Liver (tissue), 9 donors: ENCODE data around the gene SLC27A3. TPM values are rescaled to one million over a fixed set of nuclear protein-coding genes. Genes with fewer than 3 reads are reported as not detected.
A peak's percentile ranks its signal among the peaks of the same experiment; 100 is the strongest.

Experiments
- DNase-seq: peaks from one replicate; pipeline ENCODE4 v3.0.0-alpha.2; 2017; ENCODE audit warnings: low spot score
- H3K27ac ChIP-seq, 2 donors: one replicate each; pipeline ENCODE4 v1.7.0; 2013; ENCODE audit warnings: inconsistent platforms in 2 of 2, low read length in 2 of 2, control low read depth in 1 of 2, low read depth in 1 of 2, mild to moderate bottlenecking in 1 of 2
- H3K27me3 ChIP-seq, 4 donors: one replicate each; pipeline versions ENCODE4 v1.6.1 to v1.7.0; 2013; ENCODE audit warnings: low read length in 3 of 4, inconsistent platforms in 1 of 4, mild to moderate bottlenecking in 1 of 4, moderate library complexity in 1 of 4; ENCODE audit not compliant: control insufficient read depth in 4 of 4, insufficient read depth in 4 of 4
- H3K36me3 ChIP-seq, 4 donors: one replicate each; pipeline versions ENCODE4 v1.6.1 to v1.7.0; 2013; ENCODE audit warnings: low read length in 3 of 4, mild to moderate bottlenecking in 3 of 4, low read depth in 1 of 4, moderate library complexity in 1 of 4; ENCODE audit not compliant: control insufficient read depth in 4 of 4, insufficient read depth in 3 of 4
- H3K4me1 ChIP-seq, 4 donors: one replicate each; pipeline versions ENCODE4 v1.6.1 to v1.7.0; 2013; ENCODE audit warnings: low read length in 3 of 4, mild to moderate bottlenecking in 3 of 4, moderate library complexity in 1 of 4; ENCODE audit not compliant: control insufficient read depth in 4 of 4, insufficient read depth in 4 of 4
- H3K4me3 ChIP-seq, 3 donors: one replicate each; pipeline versions ENCODE4 v1.6.1 to v1.7.0; 2013; ENCODE audit warnings: low read length in 3 of 3, control low read depth in 1 of 3, low read depth in 1 of 3, mild to moderate bottlenecking in 1 of 3
- H3K9ac ChIP-seq, 2 donors: one replicate each; pipeline ENCODE4 v1.7.0; 2013; ENCODE audit warnings: low read length in 2 of 2, mild to moderate bottlenecking in 2 of 2, moderate library complexity in 2 of 2, control low read depth in 1 of 2, low read depth in 1 of 2
- H3K9me3 ChIP-seq, 4 donors: one replicate each; pipeline versions ENCODE4 v1.6.1 to v1.7.0; 2013; ENCODE audit warnings: low read length in 3 of 4; ENCODE audit not compliant: control insufficient read depth in 4 of 4
- ATF3 ChIP-seq: IDR thresholded peaks from 2 replicates; pipeline ENCODE4 v1.6.1; 2016; ENCODE audit warnings: antibody characterized with exemption
- CTCF ChIP-seq: fragments of 150-350 bp; IDR thresholded peaks from 2 replicates; pipeline ENCODE4 v1.5.1; 2017; ENCODE audit warnings: improper control_type of control experiment, low read depth, low read length; ENCODE audit not compliant: missing input control
- EGR1 ChIP-seq, 2 donors: IDR thresholded peaks; 2 replicates each; pipeline ENCODE4 v1.6.1; 2016 to 2018; ENCODE audit warnings: antibody characterized with exemption in 2 of 2, low read depth in 2 of 2
- FOXA1 ChIP-seq: IDR thresholded peaks from 2 replicates; pipeline ENCODE4 v1.6.1; 2016; ENCODE audit warnings: antibody characterized with exemption
- FOXA2 ChIP-seq: IDR thresholded peaks from 2 replicates; pipeline ENCODE4 v1.6.1; 2016; ENCODE audit warnings: antibody characterized with exemption
- GABPA ChIP-seq, 2 donors: IDR thresholded peaks in 1 of 2; conservative IDR thresholded peaks in 1 of 2; 2 replicates each; pipeline ENCODE4 v1.6.1; 2016; ENCODE audit warnings: antibody characterized with exemption in 2 of 2, mild to moderate bottlenecking in 1 of 2, moderate library complexity in 1 of 2
- HNF4A ChIP-seq, 2 donors: conservative IDR thresholded peaks; 2 replicates each; pipeline ENCODE4 v1.6.1; 2016; ENCODE audit warnings: antibody characterized with exemption in 2 of 2, mild to moderate bottlenecking in 2 of 2
- HNF4G ChIP-seq: IDR thresholded peaks from 2 replicates; pipeline ENCODE4 v1.6.1; 2016; ENCODE audit warnings: antibody characterized with exemption
- JUND ChIP-seq, 2 donors: IDR thresholded peaks; 2 replicates each; pipeline ENCODE4 v1.6.1; 2016; ENCODE audit warnings: antibody characterized with exemption in 2 of 2
- MAX ChIP-seq: IDR thresholded peaks from 2 replicates; pipeline ENCODE4 v1.6.1; 2016; ENCODE audit warnings: antibody characterized with exemption
- NR2F2 ChIP-seq: IDR thresholded peaks from 2 replicates; pipeline ENCODE4 v1.6.1; 2016; ENCODE audit warnings: antibody characterized with exemption
- RAD21 ChIP-seq, 2 donors: IDR thresholded peaks; 2 replicates each; pipeline ENCODE4 v1.6.1; 2016; ENCODE audit warnings: antibody characterized with exemption in 2 of 2, mild to moderate bottlenecking in 2 of 2
- REST ChIP-seq: IDR thresholded peaks from 2 replicates; pipeline ENCODE4 v1.6.1; 2016; ENCODE audit warnings: antibody characterized with exemption, mild to moderate bottlenecking
- RXRA ChIP-seq, 2 donors: IDR thresholded peaks; 2 replicates each; pipeline ENCODE4 v1.6.1; 2017 to 2018; ENCODE audit warnings: antibody characterized with exemption in 2 of 2, mild to moderate bottlenecking in 1 of 2
- SP1 ChIP-seq: IDR thresholded peaks from 2 replicates; pipeline ENCODE4 v1.6.1; 2018; ENCODE audit warnings: antibody characterized with exemption, mild to moderate bottlenecking
- TAF1 ChIP-seq: conservative IDR thresholded peaks from 2 replicates; pipeline ENCODE4 v1.6.1; 2016; ENCODE audit warnings: antibody characterized with exemption, mild to moderate bottlenecking
- YY1 ChIP-seq: IDR thresholded peaks from 2 replicates; pipeline ENCODE4 v1.6.1; 2016; ENCODE audit warnings: antibody characterized with exemption, mild to moderate bottlenecking
- ZBTB33 ChIP-seq: IDR thresholded peaks from 2 replicates; pipeline ENCODE4 v1.6.1; 2016; ENCODE audit warnings: antibody characterized with exemption
- WGBS: extraction: QIAGEN DNeasy Blood & Tissue Kit; methylation state at CpG from one replicate; pipeline ENCODE4 v1.1.7; 2013; 5-methylcytosine and 5-hydroxymethylcytosine counted together
- polyA plus RNA-seq, 2 donors: library from polyadenylated mRNA; stranded (reverse) in 1 of 2; unstranded in 1 of 2; fragments of 200-250 nt in 1 of 2; fragments of >200 nt in 1 of 2; fragmentation: Nextera tagmentation in 1 of 2; extraction: Ambion mirVana in 1 of 2; gene quantifications; one replicate each; pipeline versions ENCODE4 v1.2.1 to v1.2.3, GENCODE V29; 2013 to 2015
- total RNA-seq, 2 donors: library from RNA; depleted of rRNA; stranded (reverse); fragments of >200 nt; gene quantifications; one replicate each; pipeline ENCODE4 v1.2.3, GENCODE V29; 2014
- donor health status: healthy.
- donor health status: healthy.
- donor health status: healthy.
- donor health status: healthy.
- donor health status: healthy.

The SLC27A3 gene
- total and polyA plus RNA-seq, 4 donors = 18.1 to 47.4 (median 28.2) TPM

GRCh38 chr1:153768316-153769181, 6.7 kb upstream of the SLC27A3 start:
- H3K9me3 ChIP-seq = no peaks in the 10 kb centered on the region
- peaks cover 12 to 35% (median 24%) of the 10 kb centered on the region in 4 donors for H3K36me3 ChIP-seq
- WGBS = 23% methylated on average over 4 of the region's 4 CpGs
- peaks cover 19 to 43% (median 30%) of the 10 kb centered on the region in 4 donors for H3K4me1 ChIP-seq
- H3K27ac ChIP-seq = peak overlapping the region; percentile 51 to 83
- H3K27me3 ChIP-seq = no peaks in the 10 kb centered on the region
- DNase-seq = no peak
- H3K9ac ChIP-seq = peak overlapping the region in 1 of 2 donors; percentile 23
- H3K4me3 ChIP-seq = no peak overlapping the region
- TF ChIP-seq ATF3 (no peak), FOXA2 (peak; percentile 85), YY1 (peak; percentile 88), CTCF (no peak), RXRA (IDR thresholded peaks at IDR 0.05) (peak; percentile 90 to 95), SP1 (peak; percentile 94), MAX (peak; percentile 78), GABPA (IDR thresholded peaks at IDR 0.05 in 1 of 2, conservative IDR thresholded peaks at IDR 0.05 in 1 of 2) (peak in 1 of 2 donors; percentile 59), ZBTB33 (no peak), HNF4A (conservative IDR thresholded peaks at IDR 0.05) (peak; percentile 80 to 88), HNF4G (no peak), FOXA1 (peak; percentile 90), RAD21 (IDR thresholded peaks at IDR 0.05) (peak in 1 of 2 donors; percentile 44), TAF1 (no peak), EGR1 (IDR thresholded peaks at IDR 0.05; ENCODE audit: low read depth in 2 of 2) (peak; percentile 15 to 60), JUND (IDR thresholded peaks at IDR 0.05) (no peak), NR2F2 (peak; percentile 83), REST (peak; percentile 64)
